BJ (cell line): ENCODE results near the gene SGCA. TPM values are rescaled to one million over a fixed set of nuclear protein-coding genes. Genes with fewer than 3 reads are reported as not detected.

Source experiments
- CTCF ChIA-PET: fragments of 350-600 bp; formaldehyde crosslinking; extraction: SDS; loops from one replicate; lab custom pipeline; 2021; ENCODE audit warnings: antibody characterized with exemption, inconsistent platforms; lab: Yijun Ruan, JAX
- POLR2A ChIA-PET: fragments of 300-600 bp; sonication (Branson Sonifier 250); formaldehyde crosslinking; extraction: SDS; loops from one replicate; lab custom pipeline; 2021; ENCODE audit warnings: antibody characterized with exemption; lab: Charles Lee
- DNase-seq: peaks from one replicate; pipeline ENCODE4 v3.0.0-alpha.2; 2011; ENCODE audit warnings: low read depth
- H3K27me3 ChIP-seq: 2 replicates; pipeline ENCODE4 v1.6.0; 2011; ENCODE audit warnings: low read length; ENCODE audit not compliant: control insufficient read depth, insufficient read depth
- H3K36me3 ChIP-seq: 2 replicates; pipeline ENCODE4 v1.5.1; 2011; ENCODE audit warnings: low read length; ENCODE audit not compliant: control insufficient read depth, insufficient read depth
- H3K4me3 ChIP-seq: 2 replicates; pipeline ENCODE4 v1.5.1; 2011; ENCODE audit warnings: low read depth, mild to moderate bottlenecking, control low read depth, low read length
- CTCF ChIP-seq: IDR thresholded peaks from 2 replicates; pipeline ENCODE4 v1.5.1; 2011; ENCODE audit warnings: low read depth, mild to moderate bottlenecking, control low read depth, inconsistent platforms, low read length, moderate library complexity; ENCODE audit not compliant: insufficient read depth
- polyA plus RNA-seq: library from polyadenylated mRNA; depleted of rRNA; stranded (reverse); fragments of >200 nt; gene quantifications from 2 replicates; pipeline ENCODE4 v1.2.3, GENCODE V29; 2011

SGCA gene
- polyA plus RNA-seq, 1 experiment: 0.40 TPM

DNA sequence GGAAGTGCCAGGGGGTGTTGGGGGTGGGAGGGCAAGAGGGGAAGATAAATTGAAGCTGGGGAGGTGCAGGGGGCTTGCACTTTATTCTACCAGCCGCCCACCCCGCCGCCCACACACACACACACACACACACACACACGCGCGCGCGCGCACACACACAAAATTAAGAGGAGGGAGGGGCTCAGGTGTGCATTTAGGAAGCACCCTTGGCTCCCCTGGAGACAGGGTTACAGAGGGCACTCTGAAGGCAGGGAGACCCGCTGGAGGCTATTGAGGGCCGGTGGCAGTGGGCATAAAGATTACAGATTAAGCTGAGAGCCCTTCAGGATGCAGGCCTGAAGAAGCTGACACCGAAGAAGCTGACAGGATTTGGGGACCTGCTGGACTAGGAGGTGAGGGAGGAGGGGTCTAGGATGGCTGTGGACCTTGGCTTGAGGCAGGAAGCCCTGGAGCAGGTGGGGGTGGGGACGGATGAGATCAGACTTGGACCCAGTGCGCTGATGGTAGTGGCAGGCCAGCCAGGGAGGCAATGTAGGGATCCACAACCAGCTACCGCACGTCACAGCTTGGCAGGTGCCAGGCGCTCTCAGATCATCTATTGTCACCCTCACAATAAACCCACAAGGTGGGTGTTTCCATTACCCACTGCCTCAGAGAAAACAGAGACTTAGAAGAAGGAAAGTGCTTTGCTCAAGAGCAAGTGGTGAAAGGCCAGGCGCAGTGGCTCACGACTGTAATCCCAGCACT, 35.1 kb upstream of the SGCA start:
- Histone ChIP-seq H3K4me3 (peak overlapping the region; percentile 54), H3K27me3 (no peaks in the 10 kb centered on the region), H3K36me3 (peaks cover 9% of the 10 kb centered on the region)
- ChIA-PET POLR2A (no interaction called here), CTCF (interaction anchor here (0.8 to 2.4 kb wide), 10 partner anchors 8 to 167 kb away, joined by 3 to 9 read pairs (median 4); no protein-coding TSS in a partner anchor)
- DNase-seq: no peak
- no peak for TF ChIP-seq CTCF

DNA sequence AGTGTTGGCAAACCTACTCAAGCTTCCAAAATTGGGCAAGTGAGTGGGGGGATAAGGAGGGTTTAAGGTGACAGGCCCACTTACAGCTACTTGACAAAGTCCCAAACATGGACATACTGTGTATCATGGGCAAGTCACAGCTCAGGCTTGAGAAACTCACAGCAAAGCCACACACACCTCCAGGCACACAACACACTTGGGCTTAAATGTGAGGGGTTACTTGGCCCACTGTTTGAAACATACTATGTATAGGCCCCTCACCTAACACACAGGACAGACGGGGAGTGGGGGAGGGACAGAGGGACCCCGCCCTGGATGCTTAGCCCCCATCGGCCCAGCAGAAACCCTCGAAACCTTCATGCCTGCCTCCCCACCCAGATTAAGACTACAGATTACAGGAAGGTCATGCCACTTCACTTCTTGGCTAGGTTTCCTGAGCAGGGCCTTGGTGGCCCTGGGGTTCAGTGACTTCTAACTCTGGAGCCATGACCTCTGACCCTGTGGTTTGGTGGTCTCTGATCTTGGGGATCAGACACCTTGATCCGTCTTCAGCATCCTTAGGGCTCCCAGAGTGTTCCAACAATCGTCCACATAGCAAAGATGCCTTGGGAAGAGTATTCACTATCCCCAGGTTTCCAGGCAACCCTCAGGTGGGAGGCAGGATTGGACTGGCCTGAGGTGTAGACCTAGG, 33.6 kb upstream of the SGCA start:
- Histone ChIP-seq H3K27me3 (no peaks in the 10 kb centered on the region), H3K4me3 (no peak overlapping the region), H3K36me3 (peaks cover 22% of the 10 kb centered on the region)
- TF ChIP-seq CTCF: no peak
- no peak for DNase-seq
- ChIA-PET POLR2A (no interaction called here), CTCF (interaction anchor here (0.9 to 2.4 kb wide), 7 partner anchors 13 to 165 kb away, joined by 3 to 12 read pairs (median 6); no protein-coding TSS in a partner anchor)

- TF ChIP-seq CTCF: no peak
- Histone ChIP-seq H3K36me3 (peaks cover 31% of the 10 kb centered on the region), H3K27me3 (no peaks in the 10 kb centered on the region), H3K4me3 (no peak overlapping the region)
- DNase-seq: no peak
- ChIA-PET POLR2A (no interaction called here), CTCF (interaction anchor here (0.9 to 2.4 kb wide), 7 partner anchors 12 to 164 kb away, joined by 3 to 12 read pairs (median 6); no protein-coding TSS in a partner anchor)
Observed at GRCh38 chr17:50133028-50133768, 32.6 kb upstream of the SGCA start.

DNA sequence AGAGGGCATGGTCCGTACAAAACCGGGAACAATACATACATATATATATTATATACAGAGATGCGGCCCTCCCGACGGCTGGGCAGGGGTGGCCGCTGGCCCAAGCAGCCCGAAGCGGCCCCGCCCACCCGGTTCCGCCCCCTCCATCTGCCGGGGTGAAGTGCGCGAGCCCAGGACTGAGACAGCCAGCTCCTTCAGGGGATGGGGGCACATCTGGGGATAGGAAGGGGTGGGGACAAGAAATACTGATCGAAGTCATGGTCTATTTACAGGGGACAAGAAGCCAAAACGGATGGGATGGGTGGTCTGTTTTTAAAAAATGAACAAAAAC, 32.1 kb upstream of the SGCA start:
- ChIA-PET CTCF (no interaction called here), POLR2A (no interaction called here)
- Histone ChIP-seq H3K27me3 (no peaks in the 10 kb centered on the region), H3K36me3 (peaks cover 35% of the 10 kb centered on the region), H3K4me3 (no peak overlapping the region)
- no peak for DNase-seq
- no peak for TF ChIP-seq CTCF
